Liver (tissue), 3 donors: Measurements from ENCODE around the gene TRIP13.
"Not testable (repeated sequence)": the region's sequence is repeated elsewhere in the genome, so short reads cannot be mapped to it uniquely, and the experiment has no call there.

Source experiments
- EGR1 ChIP-seq, 2 donors: IDR thresholded peaks; 2 replicates each; pipeline ENCODE4 v1.6.1; 2016 to 2018; ENCODE audit warnings: antibody characterized with exemption in 2 of 2, low read depth in 2 of 2
- FOXA1 ChIP-seq: IDR thresholded peaks from 2 replicates; pipeline ENCODE4 v1.6.1; 2016; ENCODE audit warnings: antibody characterized with exemption
- JUND ChIP-seq, 2 donors: IDR thresholded peaks; 2 replicates each; pipeline ENCODE4 v1.6.1; 2016; ENCODE audit warnings: antibody characterized with exemption in 2 of 2
- TAF1 ChIP-seq: conservative IDR thresholded peaks from 2 replicates; pipeline ENCODE4 v1.6.1; 2016; ENCODE audit warnings: antibody characterized with exemption, mild to moderate bottlenecking
- TF ChIP-seq, protein P1 (sequence below): fragments of 150-350 bp; IDR thresholded peaks from 2 replicates; pipeline ENCODE4 v1.5.1; 2017; ENCODE audit warnings: improper control_type of control experiment, low read depth, low read length; ENCODE audit not compliant: missing input control
- TF ChIP-seq, protein P2 (sequence below): IDR thresholded peaks from 2 replicates; pipeline ENCODE4 v1.6.1; 2016; ENCODE audit warnings: antibody characterized with exemption
- TF ChIP-seq, protein P3 (sequence below): IDR thresholded peaks from 2 replicates; pipeline ENCODE4 v1.6.1; 2016; ENCODE audit warnings: antibody characterized with exemption, mild to moderate bottlenecking
- donor health status: healthy.
- donor health status: healthy.

DNA sequence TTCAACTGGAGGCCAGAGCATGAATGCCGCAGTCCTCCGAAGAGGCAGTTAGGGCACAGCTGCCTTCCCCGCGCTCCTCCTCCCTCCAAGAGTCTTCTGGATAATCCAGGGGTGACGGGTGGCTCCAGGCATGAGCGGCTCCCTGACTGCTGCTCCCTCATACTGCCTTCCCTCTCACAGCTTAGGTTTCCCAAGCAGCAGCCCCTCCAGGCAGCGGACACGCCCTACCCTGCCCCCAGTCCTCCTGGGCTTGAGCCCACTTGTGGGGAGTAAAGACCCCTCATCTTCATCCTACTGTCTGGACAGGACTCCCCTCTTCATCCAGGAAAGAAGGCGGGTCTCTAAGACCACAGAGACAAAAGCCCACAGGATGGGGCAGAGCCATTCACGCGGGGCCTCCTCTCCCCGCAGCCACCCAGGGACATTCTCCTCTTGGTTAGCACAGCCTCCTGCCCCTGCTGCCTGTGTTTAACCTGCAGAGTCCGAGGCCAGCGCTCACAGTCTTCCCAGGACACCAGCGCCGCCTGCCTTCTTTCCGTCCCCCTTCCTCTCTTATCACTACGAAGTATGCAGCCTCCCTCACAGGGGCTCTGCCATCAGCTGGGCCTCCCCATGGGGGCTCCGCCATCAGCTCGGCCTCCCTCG, 47.5 kb upstream of the TRIP13 start:
- TF ChIP-seq, protein P1, sequence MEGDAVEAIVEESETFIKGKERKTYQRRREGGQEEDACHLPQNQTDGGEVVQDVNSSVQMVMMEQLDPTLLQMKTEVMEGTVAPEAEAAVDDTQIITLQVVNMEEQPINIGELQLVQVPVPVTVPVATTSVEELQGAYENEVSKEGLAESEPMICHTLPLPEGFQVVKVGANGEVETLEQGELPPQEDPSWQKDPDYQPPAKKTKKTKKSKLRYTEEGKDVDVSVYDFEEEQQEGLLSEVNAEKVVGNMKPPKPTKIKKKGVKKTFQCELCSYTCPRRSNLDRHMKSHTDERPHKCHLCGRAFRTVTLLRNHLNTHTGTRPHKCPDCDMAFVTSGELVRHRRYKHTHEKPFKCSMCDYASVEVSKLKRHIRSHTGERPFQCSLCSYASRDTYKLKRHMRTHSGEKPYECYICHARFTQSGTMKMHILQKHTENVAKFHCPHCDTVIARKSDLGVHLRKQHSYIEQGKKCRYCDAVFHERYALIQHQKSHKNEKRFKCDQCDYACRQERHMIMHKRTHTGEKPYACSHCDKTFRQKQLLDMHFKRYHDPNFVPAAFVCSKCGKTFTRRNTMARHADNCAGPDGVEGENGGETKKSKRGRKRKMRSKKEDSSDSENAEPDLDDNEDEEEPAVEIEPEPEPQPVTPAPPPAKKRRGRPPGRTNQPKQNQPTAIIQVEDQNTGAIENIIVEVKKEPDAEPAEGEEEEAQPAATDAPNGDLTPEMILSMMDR = not testable (repeated sequence)
- TF ChIP-seq EGR1 (IDR thresholded peaks at IDR 0.05; ENCODE audit: low read depth in 2 of 2); JUND (IDR thresholded peaks at IDR 0.05); TAF1; FOXA1: not testable (repeated sequence)
- TF ChIP-seq, protein P2, sequence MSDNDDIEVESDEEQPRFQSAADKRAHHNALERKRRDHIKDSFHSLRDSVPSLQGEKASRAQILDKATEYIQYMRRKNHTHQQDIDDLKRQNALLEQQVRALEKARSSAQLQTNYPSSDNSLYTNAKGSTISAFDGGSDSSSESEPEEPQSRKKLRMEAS = not testable (repeated sequence)
- TF ChIP-seq, protein P3, sequence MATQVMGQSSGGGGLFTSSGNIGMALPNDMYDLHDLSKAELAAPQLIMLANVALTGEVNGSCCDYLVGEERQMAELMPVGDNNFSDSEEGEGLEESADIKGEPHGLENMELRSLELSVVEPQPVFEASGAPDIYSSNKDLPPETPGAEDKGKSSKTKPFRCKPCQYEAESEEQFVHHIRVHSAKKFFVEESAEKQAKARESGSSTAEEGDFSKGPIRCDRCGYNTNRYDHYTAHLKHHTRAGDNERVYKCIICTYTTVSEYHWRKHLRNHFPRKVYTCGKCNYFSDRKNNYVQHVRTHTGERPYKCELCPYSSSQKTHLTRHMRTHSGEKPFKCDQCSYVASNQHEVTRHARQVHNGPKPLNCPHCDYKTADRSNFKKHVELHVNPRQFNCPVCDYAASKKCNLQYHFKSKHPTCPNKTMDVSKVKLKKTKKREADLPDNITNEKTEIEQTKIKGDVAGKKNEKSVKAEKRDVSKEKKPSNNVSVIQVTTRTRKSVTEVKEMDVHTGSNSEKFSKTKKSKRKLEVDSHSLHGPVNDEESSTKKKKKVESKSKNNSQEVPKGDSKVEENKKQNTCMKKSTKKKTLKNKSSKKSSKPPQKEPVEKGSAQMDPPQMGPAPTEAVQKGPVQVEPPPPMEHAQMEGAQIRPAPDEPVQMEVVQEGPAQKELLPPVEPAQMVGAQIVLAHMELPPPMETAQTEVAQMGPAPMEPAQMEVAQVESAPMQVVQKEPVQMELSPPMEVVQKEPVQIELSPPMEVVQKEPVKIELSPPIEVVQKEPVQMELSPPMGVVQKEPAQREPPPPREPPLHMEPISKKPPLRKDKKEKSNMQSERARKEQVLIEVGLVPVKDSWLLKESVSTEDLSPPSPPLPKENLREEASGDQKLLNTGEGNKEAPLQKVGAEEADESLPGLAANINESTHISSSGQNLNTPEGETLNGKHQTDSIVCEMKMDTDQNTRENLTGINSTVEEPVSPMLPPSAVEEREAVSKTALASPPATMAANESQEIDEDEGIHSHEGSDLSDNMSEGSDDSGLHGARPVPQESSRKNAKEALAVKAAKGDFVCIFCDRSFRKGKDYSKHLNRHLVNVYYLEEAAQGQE = not testable (repeated sequence)
